Renal cortex interstitium (tissue), 11 donors: Measurements from ENCODE around the gene NDE1. TPM values are rescaled to one million over a fixed set of nuclear protein-coding genes. Genes with fewer than 3 reads are reported as not detected.
"Not testable (repeated sequence)": the region's sequence is repeated elsewhere in the genome, so short reads cannot be mapped to it uniquely, and the experiment has no call there.

Source experiments
- DNase-seq, 11 donors: peaks; one replicate each; pipeline ENCODE4 v3.0.0-alpha.2; 2013; ENCODE audit warnings: low read depth in 9 of 11, low spot score in 4 of 11; ENCODE audit errors: extremely low read depth in 1 of 11
- polyA plus RNA-seq, 3 donors: library from polyadenylated mRNA; unstranded; fragments of 120-200 nt; gene quantifications; one replicate each; pipeline ENCODE4 v1.2.1, GENCODE V29; 2013; ENCODE audit not compliant: insufficient read length in 3 of 3

Gene NDE1
- polyA plus RNA-seq, 3 donors, result 38.1 to 49.8 (median 43.1) TPM

DNA sequence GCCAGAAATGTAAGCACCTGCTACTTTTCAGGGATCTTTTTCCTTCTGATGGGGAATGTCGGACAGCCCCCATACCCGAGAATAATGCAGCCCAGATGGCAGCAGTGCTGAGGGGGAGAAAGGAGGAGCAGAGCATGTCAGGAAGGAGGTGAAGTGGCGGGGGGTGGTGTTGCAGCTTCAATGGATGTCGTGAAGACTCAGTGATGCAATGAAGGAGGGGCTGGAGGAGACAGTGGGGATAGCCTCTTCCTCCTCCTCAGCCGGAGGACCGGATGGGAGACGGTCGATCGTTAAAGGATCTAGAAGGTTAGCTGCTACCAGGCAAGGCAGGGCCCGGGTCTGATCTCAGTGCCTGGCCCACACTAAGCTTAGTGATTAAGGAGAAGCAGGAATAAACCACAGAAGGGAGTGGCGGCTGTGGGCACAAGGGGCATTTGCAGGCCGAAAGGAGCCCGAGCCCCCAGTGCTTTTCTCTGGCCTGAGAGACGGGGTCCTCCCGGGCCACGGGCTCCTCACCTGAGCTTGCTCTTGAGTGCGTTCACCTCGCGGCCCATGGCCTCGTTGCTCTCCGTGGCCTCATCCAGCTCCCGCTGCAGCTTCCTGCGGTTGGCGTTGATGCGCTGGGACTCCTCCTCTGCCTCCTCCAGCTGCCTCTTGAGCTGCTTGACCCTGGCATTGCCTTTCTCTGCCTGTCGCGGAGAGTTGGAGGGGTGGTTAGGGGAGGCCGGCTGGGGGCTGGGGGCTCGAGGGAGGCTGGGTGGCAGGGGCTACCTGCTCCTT is 64.5 kb downstream of the NDE1 start:
- DNase-seq, result no peak

DNA sequence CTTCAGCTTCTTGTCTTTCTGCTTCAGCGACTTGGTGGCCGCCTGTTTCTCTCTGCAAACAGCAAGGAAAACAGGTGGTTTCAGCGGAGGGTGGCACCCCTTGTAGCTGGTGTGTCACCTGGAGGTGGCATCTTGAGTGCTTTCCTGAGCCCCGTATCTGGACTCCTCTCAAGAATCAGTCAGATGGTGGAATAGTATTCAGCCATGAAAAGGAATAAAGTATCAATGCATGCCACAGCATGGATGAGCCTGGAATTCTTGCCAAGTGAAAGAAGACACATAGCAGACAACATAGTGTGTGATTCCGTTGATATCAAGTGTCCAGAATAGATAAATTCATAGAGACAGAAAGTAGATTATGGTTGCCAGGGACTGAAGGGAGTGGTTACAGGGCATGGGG is 65.2 kb downstream of the NDE1 start:
- DNase-seq, result no peak

DNA sequence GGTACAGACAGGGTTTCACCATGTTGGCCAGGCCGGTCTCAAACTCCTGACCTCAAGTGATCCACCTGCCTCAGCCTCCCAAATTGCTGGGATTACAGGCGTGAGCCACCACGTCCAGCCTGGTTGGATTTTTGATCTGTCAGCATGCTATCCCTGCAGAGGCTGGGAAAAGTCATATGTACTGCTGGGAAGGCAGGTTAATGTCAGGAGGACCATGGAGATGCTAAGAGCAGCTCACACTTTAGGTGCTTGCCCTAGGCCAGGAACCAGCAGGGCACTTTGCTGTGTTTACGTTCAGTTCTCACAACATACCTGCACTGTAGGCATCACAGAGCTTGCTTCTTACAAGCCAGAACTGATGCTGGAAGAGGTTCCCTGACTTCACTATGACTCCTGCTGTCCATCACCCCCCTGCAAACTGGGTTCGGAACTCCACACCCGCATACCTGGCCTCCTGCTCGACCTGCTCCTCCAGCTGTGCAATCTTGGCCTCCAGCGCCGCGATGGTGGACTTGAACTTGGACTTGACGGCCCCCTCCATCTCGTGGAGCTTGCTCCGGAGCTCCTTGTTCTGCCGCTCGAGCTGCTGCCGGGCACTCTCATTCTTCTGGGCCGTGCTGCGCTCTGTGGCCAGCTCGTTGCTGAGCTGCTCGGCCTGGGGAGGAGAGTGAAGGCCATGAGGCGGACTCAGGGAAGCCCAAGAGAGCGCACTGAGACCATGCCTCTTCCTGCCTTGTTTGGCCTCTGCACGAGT is 66.8 kb downstream of the NDE1 start:
- DNase-seq, result no peak

DNA sequence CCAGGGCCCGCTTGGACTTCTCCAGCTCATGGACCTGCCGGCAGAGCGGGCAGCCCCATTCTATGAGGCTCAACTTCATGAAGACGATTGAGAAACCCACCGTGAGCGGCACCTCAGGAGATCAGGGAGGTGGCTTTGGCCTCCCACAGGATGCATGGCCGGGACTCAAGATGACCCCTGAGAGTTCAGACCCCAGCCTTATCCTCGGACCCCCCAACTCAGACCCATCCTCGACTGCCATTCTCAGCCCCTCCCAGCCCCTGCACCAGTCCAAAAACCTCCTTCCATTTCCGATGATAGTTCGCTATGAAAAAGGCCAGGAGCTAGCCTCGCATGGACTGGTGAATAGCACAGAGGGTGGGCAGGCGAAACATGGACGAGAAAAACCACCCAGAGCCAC is 71.0 kb downstream of the NDE1 start:
- DNase-seq, result no peak

DNA sequence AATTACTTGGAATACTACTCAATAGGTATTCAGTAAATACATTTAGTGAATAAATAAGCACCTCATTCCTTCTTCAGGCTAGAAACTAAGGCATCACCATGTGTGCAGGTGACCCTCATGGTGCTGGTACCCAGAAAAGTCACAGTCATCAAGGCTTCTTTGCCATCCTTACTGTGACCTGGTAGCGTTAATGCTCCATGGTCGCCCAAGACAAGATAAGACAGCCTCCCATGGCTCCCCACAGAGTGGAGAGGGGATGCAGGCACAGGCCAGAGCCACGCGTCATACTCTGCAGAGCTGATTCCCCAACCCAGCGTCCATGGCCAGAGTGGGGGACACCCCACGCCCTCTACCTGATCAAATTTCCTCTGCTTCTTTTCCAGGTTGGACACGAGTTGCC is 73.8 kb downstream of the NDE1 start:
- DNase-seq, result no peak

DNA sequence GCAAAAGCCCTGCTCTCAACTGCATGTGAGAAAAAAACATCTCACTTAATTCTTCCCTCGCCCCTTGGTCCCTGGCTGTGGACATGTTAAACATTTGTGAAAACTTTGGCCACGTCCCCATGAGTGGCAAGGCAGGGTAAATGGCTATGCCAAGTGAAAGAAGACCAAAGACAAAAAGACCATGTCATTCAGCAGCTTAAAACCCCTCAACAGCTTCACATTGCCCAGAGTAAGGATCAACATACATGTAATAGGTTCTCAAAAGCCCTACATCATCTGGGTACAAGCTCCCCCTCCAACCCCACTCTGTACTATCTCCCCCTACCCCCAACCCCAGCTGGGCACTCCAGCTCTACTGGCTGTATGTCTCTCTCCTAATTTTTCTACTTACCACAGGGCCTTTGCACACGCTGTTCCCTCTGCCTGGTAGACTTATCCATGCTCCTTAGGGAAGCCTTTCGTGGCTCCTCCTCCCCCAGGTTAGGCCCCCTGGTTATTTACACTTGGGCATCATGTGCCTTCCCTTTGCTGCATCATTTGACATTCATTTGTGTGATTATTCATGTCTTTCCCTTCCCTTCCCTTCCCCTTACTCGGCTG is 75.7 kb downstream of the NDE1 start:
- no peak for DNase-seq

DNA sequence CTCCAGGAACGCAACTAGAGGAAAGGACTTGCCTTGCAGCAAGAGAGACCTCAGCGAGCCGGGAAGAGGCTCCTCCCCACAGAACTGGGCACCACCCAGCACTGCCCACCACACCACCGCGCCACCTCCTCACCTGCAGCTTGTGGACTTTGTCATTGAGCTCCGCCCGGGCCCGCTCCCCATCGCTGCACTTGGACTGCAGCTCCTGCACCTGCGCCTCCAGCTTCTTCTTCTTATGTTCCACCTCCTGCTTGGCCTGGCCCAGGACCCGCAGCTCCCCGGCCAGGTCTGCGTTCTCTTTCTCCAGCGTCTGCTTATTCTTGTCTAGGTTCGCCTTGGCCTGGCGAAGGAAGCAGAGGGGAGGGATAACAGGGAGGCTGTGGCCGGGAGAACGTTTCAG is 76.7 kb downstream of the NDE1 start:
- DNase-seq, result no peak

DNA sequence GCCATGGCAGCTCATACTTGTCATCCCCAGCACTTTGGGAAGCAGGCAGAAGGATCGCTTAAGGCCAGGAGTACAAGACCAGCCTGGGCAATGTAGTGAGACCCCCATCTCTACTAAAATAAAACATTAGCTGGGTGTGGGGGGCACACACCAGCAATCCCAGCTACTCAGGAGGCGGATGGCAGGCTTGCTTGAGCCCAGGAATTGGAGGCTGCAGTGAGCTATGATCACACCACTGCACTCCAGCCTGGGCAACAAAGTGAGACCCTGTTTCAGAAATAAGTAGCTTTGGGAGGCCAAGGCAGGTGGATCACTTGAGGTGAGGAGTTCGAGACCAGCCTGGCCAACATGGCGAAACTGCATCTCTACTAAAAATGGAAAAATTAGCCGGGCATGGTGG is 77.7 kb downstream of the NDE1 start:
- not testable (repeated sequence) for DNase-seq

DNA sequence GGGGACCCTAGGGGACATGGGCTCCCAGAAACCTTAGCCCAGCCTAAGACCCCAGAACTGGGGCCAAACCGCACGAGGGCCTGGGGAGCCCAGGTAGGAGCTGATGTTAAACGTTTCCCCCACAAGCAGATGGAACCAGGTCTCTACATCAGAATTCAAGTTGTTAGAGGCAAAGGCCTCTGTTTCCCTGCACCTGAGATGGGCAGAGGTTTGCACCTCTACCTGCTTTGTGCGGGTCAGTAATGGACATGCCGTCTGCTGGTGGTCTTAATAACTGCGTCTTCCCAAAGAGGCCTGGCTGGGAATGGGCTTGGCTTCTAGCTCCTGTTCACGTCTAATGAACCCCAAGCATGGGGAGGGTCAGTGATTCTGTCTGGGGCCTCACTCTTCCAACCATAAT is 79.1 kb downstream of the NDE1 start:
- DNase-seq, result no peak

DNA sequence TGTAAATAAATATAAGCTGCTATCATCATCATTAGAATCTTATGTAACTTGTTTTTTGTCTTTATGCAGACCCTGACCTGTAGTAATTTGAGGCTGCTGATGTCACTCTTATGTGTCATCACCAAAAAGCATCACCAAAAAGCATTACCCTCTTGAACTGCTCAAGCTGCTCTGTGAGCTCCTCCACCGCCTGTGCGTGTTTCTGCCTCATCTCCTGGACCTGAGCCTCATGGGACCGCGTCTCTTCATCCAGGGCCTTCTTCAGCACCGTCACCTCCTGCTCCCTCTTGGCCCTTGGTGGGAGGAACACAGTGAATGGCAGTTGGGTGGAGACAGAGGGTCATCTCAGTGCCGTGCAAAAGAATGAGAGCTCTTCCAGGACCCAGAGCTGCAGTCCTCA is 82.4 kb downstream of the NDE1 start:
- DNase-seq, result no peak

DNA sequence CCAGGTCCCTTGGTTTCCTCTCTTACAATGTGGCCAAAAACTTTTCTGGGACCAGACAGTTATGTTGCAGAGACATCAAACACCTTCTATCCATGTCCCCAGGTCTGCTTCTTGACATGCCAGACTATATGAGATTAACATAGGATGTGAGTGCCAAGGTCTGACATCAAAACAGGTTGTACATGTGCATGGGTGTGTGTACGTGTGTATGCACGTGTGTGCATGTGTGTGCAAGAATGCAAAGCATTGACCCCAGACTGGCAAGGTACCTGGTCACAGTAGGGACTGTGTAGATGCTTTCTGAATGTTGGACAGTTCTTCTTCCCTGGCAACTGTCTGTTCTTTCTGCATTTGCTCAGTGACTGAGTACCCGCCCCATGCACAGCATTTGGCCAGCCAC is 85.6 kb downstream of the NDE1 start:
- no peak for DNase-seq

DNA sequence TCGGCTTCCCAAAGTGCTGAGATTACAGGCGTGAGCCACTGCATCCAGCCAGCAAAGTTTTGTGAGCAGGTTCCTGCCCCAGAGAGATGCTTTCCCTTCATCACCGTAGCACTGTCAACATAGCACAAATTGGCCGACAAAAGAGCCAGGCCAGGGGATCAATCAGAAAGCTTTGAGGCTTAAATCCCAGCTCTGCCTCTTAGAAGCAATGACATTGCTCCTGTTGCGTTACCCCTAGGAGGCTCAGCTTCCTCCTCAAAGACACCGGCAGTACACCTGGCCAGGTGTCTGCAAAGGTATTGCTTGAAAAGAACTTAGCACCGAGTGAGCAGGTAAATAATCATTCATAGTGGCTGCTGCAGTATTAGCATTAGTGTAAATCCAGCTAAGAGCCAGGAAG is 86.5 kb downstream of the NDE1 start:
- DNase-seq, result no peak

DNA sequence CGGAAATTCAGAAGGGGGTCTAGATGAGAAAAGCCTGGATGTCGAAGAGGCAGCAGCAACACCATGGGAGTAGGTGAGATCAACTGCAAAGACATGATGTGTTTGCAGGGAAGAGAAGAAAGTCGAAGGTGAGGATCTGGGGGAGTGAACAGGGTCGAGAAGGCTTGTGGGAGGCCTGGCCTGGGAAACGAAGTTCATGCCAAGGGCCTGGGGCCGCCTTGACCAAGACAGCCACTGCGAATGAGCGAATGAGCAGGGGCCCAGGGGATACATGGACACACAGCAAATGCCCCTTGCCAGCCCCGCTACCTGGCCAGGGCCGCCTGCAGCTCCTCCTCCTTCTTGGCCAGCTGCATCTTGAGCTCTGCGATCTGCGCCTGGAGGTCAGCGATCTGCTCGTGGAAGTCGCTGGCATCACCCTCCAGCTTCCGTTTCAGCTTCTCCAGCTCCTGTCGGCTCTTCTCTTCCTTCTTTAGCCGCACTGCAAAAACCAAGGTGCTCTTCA is 87.1 kb downstream of the NDE1 start:
- DNase-seq, result no peak

DNA sequence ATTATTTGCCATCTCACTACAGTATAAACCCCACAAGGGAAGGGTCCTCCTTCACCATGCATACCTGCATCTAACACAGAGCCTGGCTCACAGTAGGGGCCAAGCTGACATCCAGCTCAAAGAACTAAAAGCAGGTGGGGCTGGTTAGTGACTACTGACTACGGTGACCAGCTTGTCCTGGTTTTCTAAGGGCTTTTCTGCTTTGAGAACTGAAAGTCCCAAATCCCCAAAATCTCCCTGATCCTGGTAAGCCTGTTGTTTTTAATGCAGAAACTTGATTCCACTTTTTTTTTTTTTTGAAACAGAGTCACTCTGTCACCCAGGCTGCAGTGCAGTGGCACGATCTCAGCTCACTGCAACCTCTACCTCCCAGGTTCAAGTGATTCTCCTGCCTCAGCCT is 89.4 kb downstream of the NDE1 start:
- no peak for DNase-seq

DNA sequence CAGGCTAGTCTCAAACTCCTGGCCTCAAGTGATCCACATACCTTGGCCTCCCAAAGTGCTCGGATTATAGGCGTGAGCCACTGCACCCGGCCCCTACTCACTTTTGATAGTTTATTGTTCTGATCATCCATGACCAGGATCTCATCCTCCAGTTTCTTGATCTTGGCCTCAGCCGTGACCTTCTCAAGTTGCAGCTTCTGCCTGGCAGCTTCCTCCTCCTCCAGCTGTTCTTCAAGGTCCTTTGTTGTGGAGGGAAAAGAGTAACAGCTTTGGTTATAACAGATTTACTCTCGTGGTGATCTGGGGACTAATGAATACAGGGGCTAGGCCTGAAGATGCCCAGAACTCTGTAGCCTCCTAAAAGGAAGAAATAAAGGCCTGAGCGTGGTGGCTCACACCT is 89.9 kb downstream of the NDE1 start:
- DNase-seq, result no peak

DNA sequence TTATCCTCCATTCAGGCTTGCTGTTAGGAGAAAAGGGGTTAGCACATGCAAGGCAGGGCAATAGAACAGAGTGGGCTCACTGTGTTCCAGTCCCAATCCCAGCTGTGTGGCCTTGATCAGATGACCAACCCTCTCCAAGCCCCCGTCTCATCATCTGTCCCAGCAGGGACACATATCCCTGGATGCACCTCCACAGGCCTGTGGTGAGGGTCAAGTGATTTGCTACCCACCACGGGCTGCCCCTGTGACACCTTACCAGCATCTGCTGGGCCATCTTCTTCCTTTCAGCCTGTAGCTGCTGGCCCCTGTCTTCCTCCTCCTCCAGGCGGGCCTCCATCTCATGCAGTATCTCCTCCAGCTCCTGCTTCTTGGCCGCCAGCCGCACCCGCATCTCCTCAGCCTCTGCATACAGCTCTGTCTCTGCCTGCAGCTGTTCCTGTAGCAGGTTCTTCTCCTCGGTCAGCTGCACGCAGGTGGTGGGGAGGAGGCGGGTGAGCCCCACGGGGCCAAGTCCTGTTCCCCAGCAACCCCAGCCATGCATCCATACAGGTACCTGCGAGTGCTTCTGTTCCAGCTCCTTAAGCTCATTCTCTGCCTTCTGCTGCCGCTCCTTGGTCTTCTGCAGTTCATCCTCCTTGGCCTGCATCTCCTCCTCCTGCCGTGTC is 91.3 kb downstream of the NDE1 start:
- no peak for DNase-seq

DNA sequence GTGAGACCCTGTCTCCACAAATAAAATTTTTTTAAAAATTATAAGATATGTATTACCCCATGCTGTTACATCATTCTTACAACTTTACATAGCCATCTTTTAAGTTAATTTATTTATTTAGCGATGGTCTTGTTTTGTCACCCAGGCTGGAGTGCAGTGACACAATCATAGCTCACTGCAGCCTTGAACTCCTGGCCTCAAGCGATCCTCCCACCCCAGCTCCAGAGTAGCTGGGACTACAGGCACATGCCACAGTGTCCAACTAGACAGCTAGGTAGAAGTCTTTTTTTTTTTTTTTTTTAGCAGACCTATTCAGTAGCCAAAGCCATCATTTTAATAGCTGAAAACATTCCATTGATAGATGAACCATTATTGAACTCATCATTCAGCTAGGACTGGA is 92.7 kb downstream of the NDE1 start:
- no peak for DNase-seq

DNA sequence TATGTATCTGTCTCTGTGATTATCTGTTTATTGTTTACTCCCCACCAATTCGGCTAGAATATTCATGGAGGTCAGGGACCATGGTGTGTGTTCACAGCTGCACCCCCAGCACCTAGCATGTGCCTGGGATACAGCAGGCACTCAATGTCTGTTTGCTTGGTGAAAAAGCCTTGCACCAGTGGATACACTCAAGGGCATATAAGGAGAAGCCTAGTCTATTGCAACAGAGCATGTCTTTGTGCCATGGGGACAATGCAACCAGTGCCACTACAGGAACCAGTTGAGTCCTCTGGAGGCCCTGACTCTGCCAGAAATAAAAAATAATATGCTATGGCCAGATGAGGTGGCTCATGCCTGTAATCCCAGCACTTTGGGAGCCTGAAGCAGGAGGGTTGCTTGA is 93.6 kb downstream of the NDE1 start:
- no peak for DNase-seq

DNA sequence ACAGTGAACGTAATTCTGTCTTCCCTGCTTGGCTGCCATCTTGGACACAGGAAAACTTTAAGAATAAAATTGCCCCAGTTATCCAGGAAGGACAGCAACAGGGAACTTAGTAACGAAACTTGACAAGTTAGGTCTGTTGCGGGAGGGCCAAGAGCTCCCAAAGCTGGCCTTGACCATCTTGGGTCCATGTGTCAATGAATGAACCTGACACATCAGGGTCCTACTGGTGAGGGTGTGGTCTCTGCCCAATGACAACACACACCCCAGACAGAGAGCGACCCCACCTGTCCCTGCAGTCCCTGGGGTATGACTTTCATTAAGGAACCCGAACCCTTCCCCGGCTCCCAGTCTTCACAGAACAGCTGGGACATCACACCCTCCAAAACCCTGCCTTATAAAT is 96.3 kb downstream of the NDE1 start:
- DNase-seq, result no peak

DNA sequence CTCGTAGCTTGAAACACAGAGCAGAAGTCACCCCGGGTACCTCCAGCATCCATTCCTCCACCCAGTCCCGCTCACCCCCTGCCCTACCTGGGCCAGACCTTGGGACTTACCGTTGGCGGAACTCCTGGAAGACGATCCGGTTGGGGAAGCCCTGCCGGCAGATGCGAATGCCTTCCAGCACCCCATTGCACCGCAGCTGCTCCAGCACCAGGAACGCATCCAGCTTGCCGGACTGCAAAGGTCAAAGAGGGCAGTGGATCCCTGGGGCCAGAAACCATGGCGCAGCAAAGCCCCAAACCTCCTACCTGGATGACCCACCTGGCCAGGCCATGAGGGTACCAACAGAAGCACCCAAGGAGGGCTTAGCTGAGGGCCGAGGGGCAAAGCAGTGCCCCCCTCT is 97.9 kb downstream of the NDE1 start:
- no peak for DNase-seq
